ENCODE data around the gene EXOC4. TPM values are rescaled to one million over a fixed set of nuclear protein-coding genes. Genes with fewer than 3 reads are reported as not detected.
"Not testable (repeated sequence)": the region's sequence is repeated elsewhere in the genome, so short reads cannot be mapped to it uniquely, and the experiment has no call there.

The EXOC4 gene
- total RNA-seq, 3 donors from 2014 or later: 23.9 to 30.4 (median 26.0) TPM

DNA sequence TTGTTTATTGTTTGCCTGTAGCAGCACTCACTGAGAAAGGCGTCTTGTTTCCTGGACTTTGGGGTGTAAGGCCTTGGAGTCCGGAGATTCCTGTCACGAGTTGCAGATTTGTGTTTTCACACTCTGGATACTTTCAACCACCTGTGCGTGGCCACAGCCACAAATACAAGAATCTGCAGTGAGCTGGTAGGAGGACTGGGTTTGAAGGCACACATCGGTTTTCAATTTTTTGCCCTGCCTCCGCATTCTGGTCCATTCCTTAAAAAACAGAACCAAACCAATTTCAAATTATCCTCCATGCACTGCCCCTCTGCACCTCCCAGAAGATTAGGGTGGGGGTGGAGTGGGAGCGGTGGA, 619 bp downstream of the EXOC4 start:
- Mint-ChIP-seq H3K36me3 (ENCODE audit: insufficient read depth) (peaks cover 6% of the 10 kb centered on the region), H3K4me1 (ENCODE audit: low read depth) (peaks cover 33% of the 10 kb centered on the region), H3K4me3 (peak overlapping the region; percentile 95), H3K27me3 (ENCODE audit: low read depth) (no peaks in the 10 kb centered on the region), H3K9me3 (peaks cover 4% of the 10 kb centered on the region)
- DNase-seq (no peak), ATAC-seq (no peak)

DNA sequence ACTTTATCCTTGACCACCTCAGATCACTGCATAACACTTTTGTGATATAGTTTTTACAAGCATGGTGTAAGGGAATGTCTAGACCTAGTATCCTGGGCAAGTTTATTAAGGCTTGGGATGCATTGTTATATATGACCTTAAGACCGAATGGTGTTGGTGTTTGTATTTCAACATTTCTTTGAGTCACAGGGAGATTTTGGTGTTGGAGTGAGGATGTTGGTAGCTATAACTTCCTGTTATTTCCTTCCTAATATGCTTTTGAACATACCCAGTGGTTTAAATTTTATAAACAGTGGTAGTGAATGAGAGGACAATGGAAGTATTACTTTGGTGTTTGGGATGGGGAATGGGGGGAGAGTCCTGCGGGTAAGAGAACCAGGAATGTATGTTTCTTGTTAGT, 2.6 kb downstream of the EXOC4 start:
- peaks cover 6% of the 10 kb centered on the region for H3K36me3 Mint-ChIP-seq (ENCODE audit: insufficient read depth)
- no peaks in the 10 kb centered on the region for H3K9me3 Mint-ChIP-seq
- DNase-seq: no peak
- no peak overlapping the region for H3K4me3 Mint-ChIP-seq
- H3K27me3 Mint-ChIP-seq (ENCODE audit: low read depth): no peaks in the 10 kb centered on the region
- H3K4me1 Mint-ChIP-seq (ENCODE audit: low read depth): peaks cover 36% of the 10 kb centered on the region
- no peak for ATAC-seq

DNA sequence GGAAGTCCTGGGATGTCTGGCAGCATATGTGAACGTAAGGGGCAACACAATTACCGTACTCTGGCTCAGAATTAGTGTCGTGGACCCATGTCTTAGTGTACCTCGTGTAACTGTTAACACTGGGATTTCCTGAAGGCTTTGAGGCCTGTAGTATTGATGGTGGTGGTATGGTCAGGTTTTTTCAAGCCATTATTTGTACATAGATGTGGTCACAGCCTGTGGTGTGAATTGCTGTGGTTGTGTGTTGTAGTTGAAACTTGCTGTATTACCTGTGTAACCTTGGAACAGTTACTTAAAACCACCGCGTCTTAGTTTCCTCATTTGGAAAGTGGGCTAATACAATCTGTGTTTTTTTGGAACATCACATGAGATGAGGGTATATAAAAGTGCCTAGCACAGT, 5.3 kb downstream of the EXOC4 start:
- Mint-ChIP-seq H3K9me3 (no peaks in the 10 kb centered on the region), H3K36me3 (ENCODE audit: insufficient read depth) (peaks cover 9% of the 10 kb centered on the region), H3K4me1 (ENCODE audit: low read depth) (peaks cover 39% of the 10 kb centered on the region), H3K27me3 (ENCODE audit: low read depth) (no peaks in the 10 kb centered on the region), H3K4me3 (no peak overlapping the region)
- DNase-seq (no peak), ATAC-seq (no peak)

DNA sequence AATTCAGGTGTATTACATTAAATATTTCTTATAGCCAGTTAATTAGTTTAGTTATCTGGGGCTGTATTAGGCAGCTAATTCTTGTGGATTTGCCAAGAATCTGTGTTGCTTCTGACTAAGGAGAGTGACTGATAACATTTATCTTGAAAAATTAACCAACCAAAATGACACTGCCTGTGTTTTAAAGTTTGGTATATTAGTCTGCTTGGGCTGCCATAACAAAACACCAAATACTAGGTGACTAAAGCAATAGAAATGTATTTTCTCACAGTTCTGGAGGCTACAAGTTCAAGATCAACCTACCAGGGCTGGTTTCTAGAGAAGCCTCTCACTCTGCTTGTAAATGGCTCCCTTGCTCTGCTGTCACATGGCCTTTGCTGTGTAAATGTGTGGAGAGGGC, 12.9 kb downstream of the EXOC4 start:
- Mint-ChIP-seq H3K36me3 (ENCODE audit: insufficient read depth) (peaks cover 16% of the 10 kb centered on the region), H3K4me1 (ENCODE audit: low read depth) (peaks cover 23% of the 10 kb centered on the region), H3K9me3 (no peaks in the 10 kb centered on the region), H3K27me3 (ENCODE audit: low read depth) (no peaks in the 10 kb centered on the region), H3K4me3 (no peak overlapping the region)
- DNase-seq: no peak
- no peak for ATAC-seq

DNA sequence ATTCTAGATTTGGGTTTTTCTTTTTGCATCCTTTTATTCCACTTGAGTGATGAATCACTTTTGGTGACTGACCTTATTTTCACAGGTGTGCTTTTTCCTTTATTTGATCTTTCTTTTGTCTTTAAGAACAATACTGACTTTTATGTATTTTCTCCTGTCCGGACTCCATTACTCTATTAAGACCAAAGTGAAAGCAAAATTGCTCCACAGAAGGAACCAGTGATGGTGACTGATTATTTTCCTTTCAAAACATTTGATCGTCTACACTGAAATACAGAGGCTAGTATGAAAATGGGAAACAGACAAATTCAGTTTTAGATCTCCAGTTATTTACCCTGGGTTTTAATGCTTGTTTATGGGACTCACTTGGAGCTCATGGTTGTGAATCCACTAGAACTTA, 15.5 kb downstream of the EXOC4 start:
- ATAC-seq (no peak), DNase-seq (no peak)
- peak overlapping the region; percentile 34 for H3K4me3 Mint-ChIP-seq
- H3K36me3 Mint-ChIP-seq (ENCODE audit: insufficient read depth): peaks cover 14% of the 10 kb centered on the region
- peaks cover 17% of the 10 kb centered on the region for H3K4me1 Mint-ChIP-seq (ENCODE audit: low read depth)
- H3K27me3 Mint-ChIP-seq (ENCODE audit: low read depth): no peaks in the 10 kb centered on the region
- H3K9me3 Mint-ChIP-seq: no peaks in the 10 kb centered on the region

DNA sequence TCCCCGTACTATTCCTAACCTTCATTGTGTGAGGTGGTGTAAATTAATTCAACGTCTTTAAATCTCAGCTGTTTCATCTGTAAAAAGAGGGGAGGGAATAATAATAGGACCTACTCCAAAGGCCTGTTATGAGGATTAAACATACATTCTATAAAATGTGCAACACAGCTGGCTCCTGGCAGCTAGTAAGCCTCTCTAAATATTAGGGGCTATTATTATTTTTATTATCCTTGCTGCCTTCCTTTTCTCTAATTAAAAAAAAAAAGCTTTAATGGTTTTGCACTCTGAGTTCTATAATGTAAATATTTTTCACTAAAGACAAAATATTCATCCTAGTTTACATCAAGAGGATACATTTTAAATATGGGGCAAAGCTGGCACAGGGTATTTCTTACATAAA, 19.5 kb downstream of the EXOC4 start:
- Mint-ChIP-seq H3K27me3 (ENCODE audit: low read depth) (no peaks in the 10 kb centered on the region), H3K36me3 (ENCODE audit: insufficient read depth) (peaks cover 30% of the 10 kb centered on the region), H3K4me3 (no peak overlapping the region), H3K9me3 (no peaks in the 10 kb centered on the region), H3K4me1 (ENCODE audit: low read depth) (peaks cover 12% of the 10 kb centered on the region)
- DNase-seq (no peak), ATAC-seq (no peak)

DNA sequence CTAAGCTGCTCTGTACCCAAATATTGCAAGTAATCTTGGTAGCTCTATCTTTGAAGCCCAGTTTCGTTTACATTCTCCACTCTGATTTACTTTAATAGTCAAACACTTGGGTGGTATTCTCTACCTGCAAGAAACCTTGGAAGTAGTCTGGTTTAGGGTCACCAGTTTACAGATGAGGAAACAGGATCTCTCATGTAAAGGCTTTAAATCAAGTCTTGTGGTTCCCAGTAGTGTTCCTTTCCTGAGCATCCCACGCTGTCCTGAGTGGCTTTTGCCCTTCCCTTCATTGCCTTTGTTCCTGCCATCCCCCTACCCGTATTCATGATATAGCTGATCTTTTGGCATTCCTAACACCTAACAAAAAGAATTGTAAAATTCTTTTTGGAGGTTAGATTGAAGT, 20.3 kb downstream of the EXOC4 start:
- peaks cover 39% of the 10 kb centered on the region for H3K36me3 Mint-ChIP-seq (ENCODE audit: insufficient read depth)
- no peak overlapping the region for H3K4me3 Mint-ChIP-seq
- DNase-seq (no peak), ATAC-seq (no peak)
- H3K9me3 Mint-ChIP-seq: peaks cover 1% of the 10 kb centered on the region
- peaks cover 7% of the 10 kb centered on the region for H3K4me1 Mint-ChIP-seq (ENCODE audit: low read depth)
- H3K27me3 Mint-ChIP-seq (ENCODE audit: low read depth): no peaks in the 10 kb centered on the region

DNA sequence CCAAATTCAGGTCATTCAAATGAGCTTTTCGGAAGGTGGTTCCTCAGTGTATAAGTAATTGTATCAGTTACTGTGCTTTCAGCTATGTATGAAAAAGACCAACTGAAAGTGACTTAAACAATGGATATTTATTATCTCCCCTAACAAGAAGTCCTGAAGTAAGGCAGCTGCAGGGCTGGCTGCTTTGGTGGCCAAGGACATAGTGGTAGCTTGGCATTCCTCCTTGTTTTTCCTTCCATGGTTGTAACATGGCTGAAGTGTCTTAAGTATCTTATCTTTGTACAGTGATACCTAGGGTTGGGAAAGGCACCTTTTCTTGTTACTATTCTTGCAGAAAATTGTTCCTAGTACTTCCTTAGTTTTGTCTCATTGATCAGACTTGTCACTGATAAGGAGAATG, 21.4 kb downstream of the EXOC4 start:
- Mint-ChIP-seq H3K4me3 (no peak overlapping the region), H3K4me1 (ENCODE audit: low read depth) (peaks cover 2% of the 10 kb centered on the region), H3K36me3 (ENCODE audit: insufficient read depth) (peaks cover 43% of the 10 kb centered on the region), H3K27me3 (ENCODE audit: low read depth) (no peaks in the 10 kb centered on the region), H3K9me3 (peaks cover 4% of the 10 kb centered on the region)
- DNase-seq (no peak), ATAC-seq (no peak)

DNA sequence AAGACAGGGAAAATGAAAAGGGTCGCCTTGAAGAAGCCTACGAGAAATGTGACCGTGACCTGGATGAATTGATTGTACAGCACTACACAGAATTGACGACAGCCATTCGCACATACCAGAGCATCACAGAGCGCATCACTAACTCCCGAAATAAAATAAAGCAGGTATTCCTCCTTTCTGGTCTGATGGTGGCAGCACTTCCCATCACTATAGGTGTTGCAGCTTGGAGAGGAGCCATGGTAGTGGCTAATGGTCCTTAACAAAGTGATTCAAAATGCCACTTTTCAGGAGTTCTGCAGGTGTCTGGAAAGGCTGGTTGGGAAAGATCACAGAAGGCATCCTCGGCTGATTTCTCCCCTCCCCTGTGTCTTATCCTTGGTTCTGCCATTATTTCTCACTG, 22.1 kb downstream of the EXOC4 start:
- Mint-ChIP-seq H3K27me3 (ENCODE audit: low read depth) (no peaks in the 10 kb centered on the region), H3K4me3 (no peak overlapping the region), H3K36me3 (ENCODE audit: insufficient read depth) (peaks cover 46% of the 10 kb centered on the region), H3K4me1 (ENCODE audit: low read depth) (peaks cover 1% of the 10 kb centered on the region), H3K9me3 (peaks cover 4% of the 10 kb centered on the region)
- ATAC-seq: no peak
- DNase-seq: no peak

DNA sequence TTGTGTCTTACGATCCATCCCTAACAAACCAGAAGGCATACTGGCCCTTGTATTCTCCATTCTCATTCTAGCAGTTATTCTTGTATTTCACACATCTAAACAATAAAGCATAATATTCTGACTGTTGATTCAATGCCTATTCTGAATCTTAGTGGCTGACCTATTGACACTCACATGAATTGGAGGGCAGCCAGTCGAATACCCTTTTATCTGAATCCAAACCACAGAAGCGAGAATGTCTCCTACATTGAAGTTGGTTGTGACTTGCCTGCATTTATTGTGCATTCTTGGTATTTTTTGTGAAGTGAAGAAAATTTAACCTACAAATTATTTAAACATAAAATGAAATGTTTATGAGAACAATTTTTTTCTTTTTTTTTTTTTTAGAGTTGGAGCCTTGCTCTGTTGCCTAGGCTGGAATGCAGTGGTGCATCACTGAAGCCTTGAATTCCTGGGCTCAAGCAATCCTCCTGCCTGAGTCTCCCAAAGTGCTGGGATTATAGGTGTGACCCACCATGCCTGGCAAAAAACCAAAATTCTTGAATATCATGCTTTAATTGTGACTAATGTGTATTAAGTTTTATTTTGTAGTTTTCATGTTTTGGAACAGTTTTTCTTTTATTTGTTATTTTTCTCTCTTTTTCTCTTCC, 22.7 kb downstream of the EXOC4 start:
- no peak overlapping the region for H3K4me3 Mint-ChIP-seq

DNA sequence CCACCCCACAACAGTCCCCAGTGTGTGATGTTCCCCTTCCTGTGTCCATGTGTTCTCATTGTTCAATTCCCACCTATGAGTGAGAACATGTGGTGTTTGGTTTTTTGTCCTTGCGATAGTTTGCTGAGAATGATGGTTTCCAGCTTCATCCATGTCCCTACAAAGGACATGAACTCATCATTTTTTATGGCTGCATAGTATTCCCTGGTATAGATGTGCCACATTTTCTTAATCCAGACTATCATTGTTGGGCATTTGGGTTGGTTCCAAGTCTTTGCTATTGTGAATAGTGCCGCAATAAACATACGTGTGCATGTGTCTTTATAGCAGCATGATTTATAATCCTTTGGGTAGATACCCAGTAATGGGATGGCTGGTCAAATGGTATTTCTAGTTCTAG, 26.1 kb downstream of the EXOC4 start:
- not testable (repeated sequence) for H3K4me1 Mint-ChIP-seq (ENCODE audit: low read depth); H3K9me3 Mint-ChIP-seq; ATAC-seq; H3K4me3 Mint-ChIP-seq; DNase-seq; H3K27me3 Mint-ChIP-seq (ENCODE audit: low read depth)
- H3K36me3 Mint-ChIP-seq (ENCODE audit: insufficient read depth): peaks cover 66% of the 10 kb centered on the region

More for the DNA sequence above, 22.7 kb downstream of the EXOC4 start:
- Mint-ChIP-seq H3K4me1 (ENCODE audit: low read depth) (no peaks in the 10 kb centered on the region), H3K27me3 (ENCODE audit: low read depth) (no peaks in the 10 kb centered on the region), H3K36me3 (ENCODE audit: insufficient read depth) (peaks cover 46% of the 10 kb centered on the region), H3K9me3 (peaks cover 4% of the 10 kb centered on the region)
- ATAC-seq (no peak), DNase-seq (no peak)

DNA sequence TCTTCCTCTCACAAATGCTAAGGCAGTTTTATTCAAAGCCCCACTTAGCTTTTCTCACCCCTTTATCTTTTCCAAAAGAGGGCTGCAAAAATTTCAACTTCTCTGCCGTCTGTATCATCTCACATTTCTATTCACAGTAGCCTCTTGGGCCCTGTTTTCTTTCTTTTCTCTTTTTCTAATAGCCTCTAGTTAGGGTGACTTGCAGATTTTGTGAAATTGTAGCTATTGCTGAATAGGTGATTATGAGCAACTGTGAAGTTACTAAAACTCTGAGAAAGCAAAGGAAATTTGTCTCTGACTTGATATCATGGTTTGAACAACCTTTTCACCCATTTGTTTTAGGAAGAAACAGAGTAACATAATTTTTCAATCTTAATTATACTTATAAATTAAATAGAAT, 29.2 kb downstream of the EXOC4 start:
- Mint-ChIP-seq H3K36me3 (ENCODE audit: insufficient read depth) (peaks cover 56% of the 10 kb centered on the region), H3K4me3 (no peak overlapping the region), H3K4me1 (ENCODE audit: low read depth) (peaks cover 9% of the 10 kb centered on the region), H3K9me3 (peaks cover 4% of the 10 kb centered on the region), H3K27me3 (ENCODE audit: low read depth) (no peaks in the 10 kb centered on the region)
- ATAC-seq (no peak), DNase-seq (no peak)

DNA sequence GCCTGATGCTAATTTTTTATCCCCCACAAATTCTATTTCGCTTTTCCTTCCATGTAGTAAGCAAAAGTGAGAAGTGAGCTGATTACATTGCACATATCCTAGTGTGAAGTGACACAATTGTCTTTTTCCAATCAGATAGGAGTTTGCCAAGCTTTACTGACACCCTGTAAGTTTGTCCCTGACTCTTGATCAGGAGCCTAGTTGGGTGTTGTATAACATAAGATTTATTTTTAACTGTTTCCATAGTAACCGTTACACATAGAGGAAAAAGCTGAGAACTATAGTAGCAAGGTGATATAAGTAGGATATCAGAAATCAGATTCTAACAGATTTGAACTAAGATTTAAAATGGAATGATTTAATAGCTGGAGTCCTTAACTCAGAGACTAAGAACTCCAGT, 31.2 kb downstream of the EXOC4 start:
- H3K9me3 Mint-ChIP-seq: no peaks in the 10 kb centered on the region
- H3K36me3 Mint-ChIP-seq (ENCODE audit: insufficient read depth): peaks cover 52% of the 10 kb centered on the region
- peaks cover 9% of the 10 kb centered on the region for H3K4me1 Mint-ChIP-seq (ENCODE audit: low read depth)
- DNase-seq (no peak), ATAC-seq (no peak)
- H3K4me3 Mint-ChIP-seq: no peak overlapping the region
- H3K27me3 Mint-ChIP-seq (ENCODE audit: low read depth): no peaks in the 10 kb centered on the region

DNA sequence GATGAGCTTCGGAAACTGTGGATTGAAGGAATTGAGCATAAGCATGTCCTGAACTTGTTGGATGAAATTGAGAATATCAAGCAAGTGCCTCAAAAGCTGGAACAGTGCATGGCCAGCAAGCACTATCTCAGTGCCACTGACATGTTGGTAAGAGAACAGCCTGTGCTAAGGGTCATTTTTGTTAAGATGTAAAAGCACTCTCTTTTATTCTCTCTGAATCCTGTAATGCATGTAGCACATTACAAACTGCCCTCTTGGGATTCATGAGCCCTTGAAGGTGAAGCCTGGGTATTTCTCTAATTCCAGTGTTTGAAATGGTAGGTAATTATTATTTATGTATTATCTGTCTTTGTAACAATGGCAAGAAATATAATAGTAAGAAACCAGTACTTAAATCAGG, 36.1 kb downstream of the EXOC4 start:
- Mint-ChIP-seq H3K4me1 (ENCODE audit: low read depth) (peaks cover 13% of the 10 kb centered on the region), H3K36me3 (ENCODE audit: insufficient read depth) (peaks cover 42% of the 10 kb centered on the region), H3K27me3 (ENCODE audit: low read depth) (no peaks in the 10 kb centered on the region), H3K4me3 (no peak overlapping the region), H3K9me3 (no peaks in the 10 kb centered on the region)
- ATAC-seq (no peak), DNase-seq (no peak)

DNA sequence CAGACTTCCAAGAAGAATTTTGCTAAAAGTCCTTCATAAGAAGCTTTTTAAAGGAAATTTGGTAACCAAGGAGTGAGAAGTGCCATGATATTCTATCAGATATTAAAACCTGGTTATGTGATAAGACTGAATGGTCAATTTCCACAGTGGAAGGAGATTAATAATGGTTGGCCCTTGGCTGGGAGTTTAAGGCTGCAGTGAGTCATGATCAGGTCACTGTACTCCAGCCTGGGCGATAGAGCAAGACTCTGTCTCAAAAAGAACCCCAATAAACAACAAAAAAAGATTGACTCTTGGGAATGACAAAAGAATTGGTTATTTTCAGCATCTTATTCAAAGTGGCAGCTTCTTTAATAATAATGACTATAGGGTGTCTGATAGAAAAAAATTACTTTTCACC, 37.2 kb downstream of the EXOC4 start:
- H3K27me3 Mint-ChIP-seq (ENCODE audit: low read depth): no peaks in the 10 kb centered on the region
- H3K4me1 Mint-ChIP-seq (ENCODE audit: low read depth): peaks cover 13% of the 10 kb centered on the region
- H3K9me3 Mint-ChIP-seq: no peaks in the 10 kb centered on the region
- no peak overlapping the region for H3K4me3 Mint-ChIP-seq
- DNase-seq (no peak), ATAC-seq (no peak)
- peaks cover 41% of the 10 kb centered on the region for H3K36me3 Mint-ChIP-seq (ENCODE audit: insufficient read depth)

Measured in activated T-cell treated with anti-CD3 and anti-CD28 coated beads, Interleukin-2, amount 50 U/mL, for 4 hours (primary cell).